Activated B cell treated with CpG ODN at 0.5 μM for 24 hours (primary cell): ENCODE results near the gene BCLAF3. TPM values are rescaled to one million over a fixed set of nuclear protein-coding genes. Genes with fewer than 3 reads are reported as not detected.

Experiments
- ATAC-seq: fragments of 200-7000 bp; cut with Tn5 transposase; one replicate; pipeline ENCODE4 v1.10.0; 2021; ENCODE audit warnings: low read depth, mild to moderate bottlenecking, moderate library complexity
- CTCF ChIA-PET: fragments of 350-600 bp; sonication (Branson Sonifier 250); formaldehyde crosslinking; loops from one replicate; lab custom pipeline; 2021; ENCODE audit warnings: antibody characterized with exemption; lab: Charles Lee
- POLR2A ChIA-PET: fragments of 350-600 bp; sonication (Branson Sonifier 250); formaldehyde crosslinking; loops from one replicate; lab custom pipeline; 2021; ENCODE audit warnings: antibody characterized with exemption; lab: Charles Lee
- DNase-seq: peaks from one replicate; pipeline ENCODE4 v3.0.0; 2022
- H3K27ac Mint-ChIP-seq: one replicate; pipeline ENCODE4 v1.8.0; 2020; ENCODE audit warnings: mixed read lengths
- H3K27me3 Mint-ChIP-seq: one replicate; pipeline ENCODE4 v1.8.0; 2021; ENCODE audit warnings: mixed read lengths
- H3K36me3 Mint-ChIP-seq: one replicate; pipeline ENCODE4 v1.8.0; 2021; ENCODE audit warnings: low read depth, mixed read lengths
- H3K4me1 Mint-ChIP-seq: one replicate; pipeline ENCODE4 v1.8.0; 2021; ENCODE audit warnings: mixed read lengths
- H3K4me3 Mint-ChIP-seq: one replicate; pipeline ENCODE4 v1.8.0; 2020; ENCODE audit warnings: mild to moderate bottlenecking, mixed read lengths
- H3K9me3 Mint-ChIP-seq: one replicate; pipeline ENCODE4 v1.8.0; 2020; ENCODE audit warnings: mixed read lengths
- intact Hi-C: fragments of 100-400 bp; cut with micrococcal nuclease; formaldehyde crosslinking; loops from one replicate; pipeline ENCODE4 v1.15.1; 2024
- total RNA-seq: library from RNA; stranded (reverse); gene quantifications from 2 replicates; pipeline ENCODE4 v1.2.3, GENCODE V29; 2022
- TF ChIP-seq, protein P1 (sequence below): fragments of 200-600 bp; IDR thresholded peaks from one replicate; pipeline ENCODE4 v1.8.0; 2022; ENCODE audit warnings: antibody characterized with exemption, mild to moderate bottlenecking

Gene BCLAF3
- total RNA-seq, 1 donor from 2014 or later: 15.3 TPM

GRCh38 chrX:19975845-19976244 is 15.0 kb downstream of the BCLAF3 start:
- no peak for ATAC-seq
- TF ChIP-seq, protein P1, sequence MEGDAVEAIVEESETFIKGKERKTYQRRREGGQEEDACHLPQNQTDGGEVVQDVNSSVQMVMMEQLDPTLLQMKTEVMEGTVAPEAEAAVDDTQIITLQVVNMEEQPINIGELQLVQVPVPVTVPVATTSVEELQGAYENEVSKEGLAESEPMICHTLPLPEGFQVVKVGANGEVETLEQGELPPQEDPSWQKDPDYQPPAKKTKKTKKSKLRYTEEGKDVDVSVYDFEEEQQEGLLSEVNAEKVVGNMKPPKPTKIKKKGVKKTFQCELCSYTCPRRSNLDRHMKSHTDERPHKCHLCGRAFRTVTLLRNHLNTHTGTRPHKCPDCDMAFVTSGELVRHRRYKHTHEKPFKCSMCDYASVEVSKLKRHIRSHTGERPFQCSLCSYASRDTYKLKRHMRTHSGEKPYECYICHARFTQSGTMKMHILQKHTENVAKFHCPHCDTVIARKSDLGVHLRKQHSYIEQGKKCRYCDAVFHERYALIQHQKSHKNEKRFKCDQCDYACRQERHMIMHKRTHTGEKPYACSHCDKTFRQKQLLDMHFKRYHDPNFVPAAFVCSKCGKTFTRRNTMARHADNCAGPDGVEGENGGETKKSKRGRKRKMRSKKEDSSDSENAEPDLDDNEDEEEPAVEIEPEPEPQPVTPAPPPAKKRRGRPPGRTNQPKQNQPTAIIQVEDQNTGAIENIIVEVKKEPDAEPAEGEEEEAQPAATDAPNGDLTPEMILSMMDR: no peak
- Mint-ChIP-seq H3K4me3 (no peak overlapping the region), H3K4me1 (peaks cover 18% of the 10 kb centered on the region), H3K36me3 (peaks cover 9% of the 10 kb centered on the region), H3K27me3 (no peaks in the 10 kb centered on the region), H3K9me3 (peaks cover 3% of the 10 kb centered on the region), H3K27ac (no peak overlapping the region)
- intact Hi-C loops: no loop called here
- ChIA-PET CTCF (no interaction called here), POLR2A (no interaction called here)
- DNase-seq: no peak

DNA sequence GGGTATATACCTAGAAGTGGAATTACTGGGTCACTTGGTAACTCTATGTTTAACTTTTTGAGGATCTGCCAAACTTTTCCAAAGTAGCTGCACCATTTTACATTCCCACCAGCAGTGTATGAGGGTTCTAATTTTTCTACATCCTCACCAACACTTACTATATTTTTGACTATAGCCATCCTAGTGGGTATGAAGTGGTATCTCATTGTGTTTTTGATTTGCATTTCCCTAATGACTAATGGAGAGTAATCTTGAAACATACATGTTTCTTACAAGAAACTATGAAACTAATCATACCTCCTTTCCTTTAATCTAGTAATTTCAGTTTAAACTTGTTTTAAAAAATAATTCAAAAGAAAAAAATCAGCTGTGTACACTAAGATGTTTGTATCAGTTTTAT is 17.9 kb downstream of the BCLAF3 start:
- Mint-ChIP-seq H3K4me1 (peaks cover 13% of the 10 kb centered on the region), H3K9me3 (peaks cover 3% of the 10 kb centered on the region), H3K27me3 (no peaks in the 10 kb centered on the region), H3K4me3 (no peak overlapping the region), H3K27ac (no peak overlapping the region), H3K36me3 (peaks cover 12% of the 10 kb centered on the region)
- ChIA-PET CTCF (no interaction called here), POLR2A (no interaction called here)
- ATAC-seq (no peak), DNase-seq (no peak)
- intact Hi-C loops: no loop called here
- TF ChIP-seq, protein P1: no peak

- peaks cover 6% of the 10 kb centered on the region for H3K4me1 Mint-ChIP-seq
- CTCF ChIA-PET: no interaction called here
- no peaks in the 10 kb centered on the region for H3K9me3 Mint-ChIP-seq
- TF ChIP-seq, protein P1: no peak
- H3K36me3 Mint-ChIP-seq: peaks cover 35% of the 10 kb centered on the region
- no peaks in the 10 kb centered on the region for H3K27me3 Mint-ChIP-seq
- no peak for DNase-seq
- H3K4me3 Mint-ChIP-seq: no peak overlapping the region
- POLR2A ChIA-PET: no interaction called here
- no peak for ATAC-seq
- intact Hi-C loops: no loop called here
- no peak overlapping the region for H3K27ac Mint-ChIP-seq
Measured at GRCh38 chrX:19968276-19968675, 22.6 kb downstream of the BCLAF3 start.

DNA sequence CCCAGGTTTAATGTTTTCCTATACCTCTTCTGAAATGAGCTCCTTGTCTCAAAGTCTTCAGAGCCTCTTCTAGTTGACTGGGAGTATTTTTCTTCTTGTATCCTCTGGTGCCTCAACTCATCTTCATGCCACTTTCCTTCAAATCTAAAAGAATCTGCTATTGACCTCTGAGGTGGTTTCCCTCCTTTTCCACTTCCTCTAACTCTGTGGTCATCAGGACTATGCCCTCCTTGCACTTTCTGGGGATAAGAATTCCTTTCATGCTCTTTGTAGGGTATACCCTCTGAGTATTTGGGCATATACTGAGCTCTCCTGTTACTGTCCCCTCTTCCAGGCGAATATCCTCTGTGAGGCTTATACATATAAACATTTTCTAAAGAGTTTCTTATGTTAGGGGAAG is 24.8 kb downstream of the BCLAF3 start:
- Mint-ChIP-seq H3K27ac (no peak overlapping the region), H3K9me3 (no peaks in the 10 kb centered on the region), H3K27me3 (no peaks in the 10 kb centered on the region), H3K4me1 (peaks cover 3% of the 10 kb centered on the region), H3K4me3 (no peak overlapping the region), H3K36me3 (peaks cover 38% of the 10 kb centered on the region)
- CTCF ChIA-PET: no interaction called here
- POLR2A ChIA-PET: no interaction called here
- TF ChIP-seq, protein P1: no peak
- intact Hi-C loops: no loop called here
- ATAC-seq (no peak), DNase-seq (no peak)

- DNase-seq (no peak), ATAC-seq (peak; percentile 58)
- intact Hi-C loops: no loop called here
- CTCF ChIA-PET: no interaction called here
- POLR2A ChIA-PET: no interaction called here
- TF ChIP-seq, protein P1: no peak
- no peak overlapping the region for H3K4me3 Mint-ChIP-seq
- H3K4me1 Mint-ChIP-seq: peaks cover 7% of the 10 kb centered on the region
- no peaks in the 10 kb centered on the region for H3K9me3 Mint-ChIP-seq
- H3K27me3 Mint-ChIP-seq: no peaks in the 10 kb centered on the region
- H3K27ac Mint-ChIP-seq: no peak overlapping the region
- peaks cover 37% of the 10 kb centered on the region for H3K36me3 Mint-ChIP-seq
Measured at GRCh38 chrX:19964017-19964710, 26.7 kb downstream of the BCLAF3 start.
